HEK293 (cell line): ENCODE results near the gene SFMBT2.
A peak's percentile ranks its signal among the peaks of the same experiment; 100 is the strongest.
"Not testable (repeated sequence)": the region's sequence is repeated elsewhere in the genome, so short reads cannot be mapped to it uniquely, and the experiment has no call there.

Experiments used
- CTCF ChIA-PET: fragments of 350-600 bp; formaldehyde crosslinking; extraction: SDS; loops from one replicate; lab custom pipeline; 2021; ENCODE audit warnings: antibody characterized with exemption; lab: Yijun Ruan, JAX
- POLR2A ChIA-PET: fragments of 300-600 bp; formaldehyde crosslinking; extraction: SDS; loops from one replicate; lab custom pipeline; 2020; ENCODE audit warnings: antibody characterized with exemption, inconsistent platforms; lab: Yijun Ruan, JAX
- H3K27ac ChIP-seq: fragments of 200-500 bp; sonication (Bioruptor generic); 2 replicates; pipeline ENCODE4 v1.5.1; 2014; ENCODE audit warnings: low read depth, low read length, control low read depth, inconsistent platforms; ENCODE audit errors: extremely low read depth
- H3K36me3 ChIP-seq, 2 experiments: fragments of 200-500 bp in 1 of 2; sonication (Bioruptor generic) in 1 of 2; 1 replicate in 1 of 2; 2 replicates in 1 of 2; pipeline ENCODE4 v1.5.1; 2014 to 2017; ENCODE audit warnings: inconsistent platforms in 2 of 2, low read length in 2 of 2; ENCODE audit not compliant: control insufficient read depth in 2 of 2, insufficient read depth in 1 of 2
- H3K4me1 ChIP-seq: fragments of 200-500 bp; sonication (Bioruptor generic); 2 replicates; pipeline ENCODE4 v1.5.1; 2014; ENCODE audit warnings: mild to moderate bottlenecking, low read length, inconsistent platforms; ENCODE audit not compliant: control insufficient read depth, insufficient read depth
- H3K4me3 ChIP-seq: 2 replicates; pipeline ENCODE4 v1.5.1; 2011; ENCODE audit warnings: low read depth, mild to moderate bottlenecking, control low read depth, low read length, moderate library complexity
- H3K9me3 ChIP-seq: fragments of 200-500 bp; sonication (Bioruptor generic); 2 replicates; pipeline ENCODE4 v1.5.1; 2014; ENCODE audit warnings: low read depth, low read length, inconsistent platforms; ENCODE audit not compliant: control insufficient read depth, insufficient read depth
- GLI4 ChIP-seq: fragments of 450-650 bp; formaldehyde crosslinking; IDR thresholded peaks from 2 replicates; pipeline ENCODE4 v1.5.1; 2016; ENCODE audit warnings: missing biosample characterization, missing genetic modification characterization
- GLIS1 ChIP-seq: fragments of 450-650 bp; formaldehyde crosslinking; IDR thresholded peaks from 2 replicates; pipeline ENCODE4 v1.5.1; 2016; ENCODE audit warnings: missing biosample characterization, missing genetic modification characterization
- MZF1 ChIP-seq: fragments of 450-650 bp; formaldehyde crosslinking; IDR thresholded peaks from 2 replicates; pipeline ENCODE4 v1.5.1; 2017; ENCODE audit warnings: missing biosample characterization, missing genetic modification characterization, borderline replicate concordance
- PRDM6 ChIP-seq: fragments of 450-650 bp; formaldehyde crosslinking; IDR thresholded peaks from 2 replicates; pipeline ENCODE4 v1.5.1; 2017; ENCODE audit warnings: missing biosample characterization, missing genetic modification characterization
- YY1 ChIP-seq: fragments of 450-650 bp; formaldehyde crosslinking; IDR thresholded peaks from 2 replicates; pipeline ENCODE4 v1.5.1; 2018; ENCODE audit warnings: missing biosample characterization, missing genetic modification characterization
- ZBTB20 ChIP-seq: fragments of 450-650 bp; formaldehyde crosslinking; IDR thresholded peaks from 2 replicates; pipeline ENCODE4 v1.5.1; 2016; ENCODE audit warnings: missing biosample characterization, missing genetic modification characterization
- ZFHX2 ChIP-seq: fragments of 450-650 bp; formaldehyde crosslinking; conservative IDR thresholded peaks from 2 replicates; pipeline ENCODE4 v1.5.1; 2016; ENCODE audit warnings: missing biosample characterization, missing genetic modification characterization
- ZNF132 ChIP-seq: fragments of 450-650 bp; formaldehyde crosslinking; IDR thresholded peaks from 2 replicates; pipeline ENCODE4 v1.5.1; 2017; ENCODE audit warnings: missing biosample characterization, missing genetic modification characterization, borderline replicate concordance
- ZNF155 ChIP-seq: fragments of 450-650 bp; formaldehyde crosslinking; IDR thresholded peaks from 2 replicates; pipeline ENCODE4 v1.5.1; 2016; ENCODE audit warnings: missing biosample characterization, missing genetic modification characterization
- ZNF169 ChIP-seq: fragments of 450-650 bp; formaldehyde crosslinking; IDR thresholded peaks from 2 replicates; pipeline ENCODE4 v1.5.1; 2016; ENCODE audit warnings: missing biosample characterization, missing genetic modification characterization
- ZNF175 ChIP-seq: fragments of 450-650 bp; formaldehyde crosslinking; IDR thresholded peaks from 2 replicates; pipeline ENCODE4 v1.5.1; 2016; ENCODE audit warnings: missing biosample characterization, missing genetic modification characterization
- ZNF184 ChIP-seq: fragments of 450-650 bp; IDR thresholded peaks from 2 replicates; pipeline ENCODE4 v1.5.1; 2018; ENCODE audit warnings: missing biosample characterization, mild to moderate bottlenecking, missing genetic modification characterization
- ZNF214 ChIP-seq: fragments of 450-650 bp; formaldehyde crosslinking; IDR thresholded peaks from 2 replicates; pipeline ENCODE4 v1.5.1; 2017; ENCODE audit warnings: missing biosample characterization, mild to moderate bottlenecking, missing genetic modification characterization, borderline replicate concordance
- ZNF274 ChIP-seq, 2 experiments: fragments of 200-500 bp in 1 of 2; fragments of 450-650 bp in 1 of 2; sonication (Bioruptor generic) in 1 of 2; formaldehyde crosslinking in 1 of 2; IDR thresholded peaks; 2 replicates each; pipeline versions ENCODE4 v1.5.1 to v1.6.1; 2014 to 2016; ENCODE audit warnings: borderline replicate concordance in 1 of 2, inconsistent platforms in 1 of 2, low read length in 1 of 2, missing biosample characterization in 1 of 2, missing genetic modification characterization in 1 of 2
- ZNF335 ChIP-seq: fragments of 450-650 bp; formaldehyde crosslinking; conservative IDR thresholded peaks from 2 replicates; pipeline ENCODE4 v1.5.1; 2016; ENCODE audit warnings: missing biosample characterization, missing genetic modification characterization
- ZNF558 ChIP-seq: fragments of 450-650 bp; formaldehyde crosslinking; IDR thresholded peaks from 2 replicates; pipeline ENCODE4 v1.5.1; 2016; ENCODE audit warnings: missing biosample characterization, missing genetic modification characterization
- ZNF560 ChIP-seq: fragments of 450-650 bp; formaldehyde crosslinking; IDR thresholded peaks from 2 replicates; pipeline ENCODE4 v1.5.1; 2017; ENCODE audit warnings: missing biosample characterization, missing genetic modification characterization, borderline replicate concordance
- ZNF600 ChIP-seq: fragments of 450-650 bp; formaldehyde crosslinking; IDR thresholded peaks from 2 replicates; pipeline ENCODE4 v1.5.1; 2016; ENCODE audit warnings: missing biosample characterization, missing genetic modification characterization
- ZNF610 ChIP-seq: fragments of 450-650 bp; formaldehyde crosslinking; IDR thresholded peaks from 2 replicates; pipeline ENCODE4 v1.5.1; 2016; ENCODE audit warnings: missing biosample characterization, missing genetic modification characterization, borderline replicate concordance
- ZNF747 ChIP-seq: fragments of 450-650 bp; formaldehyde crosslinking; IDR thresholded peaks from 2 replicates; pipeline ENCODE4 v1.5.1; 2016; ENCODE audit warnings: missing biosample characterization, missing genetic modification characterization
- TF ChIP-seq, protein P1 (sequence below): fragments of 450-650 bp; formaldehyde crosslinking; IDR thresholded peaks from 2 replicates; pipeline ENCODE4 v1.5.1; 2016; ENCODE audit warnings: missing biosample characterization, missing genetic modification characterization
- TF ChIP-seq, protein P2 (sequence below): fragments of 450-650 bp; formaldehyde crosslinking; IDR thresholded peaks from 2 replicates; pipeline ENCODE4 v1.5.1; 2017; ENCODE audit warnings: missing biosample characterization, missing genetic modification characterization
- TF ChIP-seq, protein P3 (sequence below): fragments of 450-650 bp; formaldehyde crosslinking; IDR thresholded peaks from 2 replicates; pipeline ENCODE4 v1.5.1; 2016; ENCODE audit warnings: missing biosample characterization, missing genetic modification characterization, low read depth
- TF ChIP-seq, protein P4 (sequence below): IDR thresholded peaks from 2 replicates; pipeline ENCODE4 v1.6.1; 2011; ENCODE audit warnings: mild to moderate bottlenecking, low read depth, low read length, borderline replicate concordance

The SFMBT2 gene

GRCh38 chr10:7311850-7312487 is 98.9 kb downstream of the SFMBT2 start:
- H3K4me3 ChIP-seq, CTCF ChIA-PET, H3K9me3 ChIP-seq, POLR2A ChIA-PET, H3K27ac ChIP-seq: not testable (repeated sequence)
- H3K36me3 ChIP-seq, result peaks cover 0 to 10% of the 10 kb centered on the region in 2 experiments; a peak in 1 of 3 replicates
- peaks cover 13% of the 10 kb centered on the region for H3K4me1 ChIP-seq
- TF ChIP-seq ZBTB20 (tag by site-specific recombination) (0 out of 2 replicates have a peak, but pooled peaks have one; percentile 6), ZNF600 (tag by site-specific recombination) (0 out of 2 replicates have a peak, but pooled peaks have one; percentile 6), ZNF335 (tag by site-specific recombination) (peak; percentile 75)
- TF ChIP-seq, protein P1, sequence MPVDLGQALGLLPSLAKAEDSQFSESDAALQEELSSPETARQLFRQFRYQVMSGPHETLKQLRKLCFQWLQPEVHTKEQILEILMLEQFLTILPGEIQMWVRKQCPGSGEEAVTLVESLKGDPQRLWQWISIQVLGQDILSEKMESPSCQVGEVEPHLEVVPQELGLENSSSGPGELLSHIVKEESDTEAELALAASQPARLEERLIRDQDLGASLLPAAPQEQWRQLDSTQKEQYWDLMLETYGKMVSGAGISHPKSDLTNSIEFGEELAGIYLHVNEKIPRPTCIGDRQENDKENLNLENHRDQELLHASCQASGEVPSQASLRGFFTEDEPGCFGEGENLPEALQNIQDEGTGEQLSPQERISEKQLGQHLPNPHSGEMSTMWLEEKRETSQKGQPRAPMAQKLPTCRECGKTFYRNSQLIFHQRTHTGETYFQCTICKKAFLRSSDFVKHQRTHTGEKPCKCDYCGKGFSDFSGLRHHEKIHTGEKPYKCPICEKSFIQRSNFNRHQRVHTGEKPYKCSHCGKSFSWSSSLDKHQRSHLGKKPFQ (tag by site-specific recombination), result peak; percentile 94

GRCh38 chr10:7311218-7311849 is 99.5 kb downstream of the SFMBT2 start:
- Histone ChIP-seq H3K4me1 (peaks cover 13% of the 10 kb centered on the region), H3K4me3 (no peak overlapping the region), H3K9me3 (no peaks in the 10 kb centered on the region), H3K36me3 (peaks cover 0 to 10% of the 10 kb centered on the region in 2 experiments; a peak in 1 of 3 replicates), H3K27ac (no peak overlapping the region)
- ChIA-PET CTCF (no interaction called here), POLR2A (no interaction called here)
- TF ChIP-seq ZNF560, result no peak
- no peak for TF ChIP-seq ZFHX2 (tag by site-specific recombination)
- TF ChIP-seq YY1 (tag by site-specific recombination), result 0 out of 2 replicates have a peak, but pooled peaks have one; percentile 13
- no peak for TF ChIP-seq ZNF155 (tag by site-specific recombination)
- peak; percentile 77 for TF ChIP-seq ZNF558 (tag by site-specific recombination)
- TF ChIP-seq GLIS1, result peak; percentile 90
- TF ChIP-seq, protein P2, sequence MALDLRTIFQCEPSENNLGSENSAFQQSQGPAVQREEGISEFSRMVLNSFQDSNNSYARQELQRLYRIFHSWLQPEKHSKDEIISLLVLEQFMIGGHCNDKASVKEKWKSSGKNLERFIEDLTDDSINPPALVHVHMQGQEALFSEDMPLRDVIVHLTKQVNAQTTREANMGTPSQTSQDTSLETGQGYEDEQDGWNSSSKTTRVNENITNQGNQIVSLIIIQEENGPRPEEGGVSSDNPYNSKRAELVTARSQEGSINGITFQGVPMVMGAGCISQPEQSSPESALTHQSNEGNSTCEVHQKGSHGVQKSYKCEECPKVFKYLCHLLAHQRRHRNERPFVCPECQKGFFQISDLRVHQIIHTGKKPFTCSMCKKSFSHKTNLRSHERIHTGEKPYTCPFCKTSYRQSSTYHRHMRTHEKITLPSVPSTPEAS (tag by site-specific recombination), result peak; percentile 57; the same call in 1 of the 2 replicates
- no peak for TF ChIP-seq ZNF274 (IDR thresholded peaks at IDR 0.05; ENCODE audit: low read length)
- TF ChIP-seq ZNF274 (tag by site-specific recombination; IDR thresholded peaks at IDR 0.05; ENCODE audit: borderline replicate concordance), result no peak
- TF ChIP-seq ZNF610 (tag by site-specific recombination), result no peak; the same call in 1 of the 2 replicates
- peak; percentile 68; the same call in 1 of the 2 replicates for TF ChIP-seq ZNF184 (tag by site-specific recombination)
- no peak for TF ChIP-seq ZNF747 (tag by site-specific recombination)
- no peak for TF ChIP-seq GLI4
- peak; percentile 100 for TF ChIP-seq PRDM6 (tag by site-specific recombination)
- no peak for TF ChIP-seq ZNF169 (tag by site-specific recombination)
- TF ChIP-seq ZNF132 (tag by site-specific recombination), result no peak
- TF ChIP-seq ZNF175 (tag by site-specific recombination), result no peak
- no peak for TF ChIP-seq MZF1
- TF ChIP-seq ZNF214 (tag by site-specific recombination), result no peak; the same call in 1 of the 2 replicates
- TF ChIP-seq, protein P3, sequence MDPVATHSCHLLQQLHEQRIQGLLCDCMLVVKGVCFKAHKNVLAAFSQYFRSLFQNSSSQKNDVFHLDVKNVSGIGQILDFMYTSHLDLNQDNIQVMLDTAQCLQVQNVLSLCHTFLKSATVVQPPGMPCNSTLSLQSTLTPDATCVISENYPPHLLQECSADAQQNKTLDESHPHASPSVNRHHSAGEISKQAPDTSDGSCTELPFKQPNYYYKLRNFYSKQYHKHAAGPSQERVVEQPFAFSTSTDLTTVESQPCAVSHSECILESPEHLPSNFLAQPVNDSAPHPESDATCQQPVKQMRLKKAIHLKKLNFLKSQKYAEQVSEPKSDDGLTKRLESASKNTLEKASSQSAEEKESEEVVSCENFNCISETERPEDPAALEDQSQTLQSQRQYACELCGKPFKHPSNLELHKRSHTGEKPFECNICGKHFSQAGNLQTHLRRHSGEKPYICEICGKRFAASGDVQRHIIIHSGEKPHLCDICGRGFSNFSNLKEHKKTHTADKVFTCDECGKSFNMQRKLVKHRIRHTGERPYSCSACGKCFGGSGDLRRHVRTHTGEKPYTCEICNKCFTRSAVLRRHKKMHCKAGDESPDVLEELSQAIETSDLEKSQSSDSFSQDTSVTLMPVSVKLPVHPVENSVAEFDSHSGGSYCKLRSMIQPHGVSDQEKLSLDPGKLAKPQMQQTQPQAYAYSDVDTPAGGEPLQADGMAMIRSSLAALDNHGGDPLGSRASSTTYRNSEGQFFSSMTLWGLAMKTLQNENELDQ (tag by site-specific recombination), result no peak
- no peak; the same call in 1 of the 2 replicates for TF ChIP-seq ZBTB20 (tag by site-specific recombination)
- TF ChIP-seq ZNF600 (tag by site-specific recombination), result 0 out of 2 replicates have a peak, but pooled peaks have one; percentile 9
- TF ChIP-seq, protein P4, sequence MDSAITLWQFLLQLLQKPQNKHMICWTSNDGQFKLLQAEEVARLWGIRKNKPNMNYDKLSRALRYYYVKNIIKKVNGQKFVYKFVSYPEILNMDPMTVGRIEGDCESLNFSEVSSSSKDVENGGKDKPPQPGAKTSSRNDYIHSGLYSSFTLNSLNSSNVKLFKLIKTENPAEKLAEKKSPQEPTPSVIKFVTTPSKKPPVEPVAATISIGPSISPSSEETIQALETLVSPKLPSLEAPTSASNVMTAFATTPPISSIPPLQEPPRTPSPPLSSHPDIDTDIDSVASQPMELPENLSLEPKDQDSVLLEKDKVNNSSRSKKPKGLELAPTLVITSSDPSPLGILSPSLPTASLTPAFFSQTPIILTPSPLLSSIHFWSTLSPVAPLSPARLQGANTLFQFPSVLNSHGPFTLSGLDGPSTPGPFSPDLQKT, result no peak
